Smooth muscle cell (in vitro differentiated cells): ENCODE measurements around the gene ACOT2. TPM values are rescaled to one million over a fixed set of nuclear protein-coding genes. Genes with fewer than 3 reads are reported as not detected.
"Not testable (repeated sequence)": the region's sequence is repeated elsewhere in the genome, so short reads cannot be mapped to it uniquely, and the experiment has no call there.

Source experiments
- DNase-seq: peaks from one replicate; lab custom pipeline; 2025; ENCODE audit not compliant: unreplicated experiment; lab: John Stamatoyannopoulos, UW
- H2AFZ ChIP-seq: fragments of 200-600 bp; sonication (generic); 2 replicates; pipeline ENCODE4 v1.6.0; 2016; ENCODE audit warnings: antibody characterized with exemption, low read depth, mild to moderate bottlenecking
- H3F3A ChIP-seq: fragments of 200-600 bp; sonication (generic); 2 replicates; pipeline ENCODE4 v1.6.0; 2017; ENCODE audit warnings: antibody characterized with exemption, low read depth
- H3K27ac ChIP-seq: fragments of 200-600 bp; sonication (generic); 2 replicates; pipeline ENCODE4 v1.5.1; 2016; ENCODE audit warnings: low read depth, mild to moderate bottlenecking
- H3K27me3 ChIP-seq: fragments of 200-600 bp; sonication (generic); 2 replicates; pipeline ENCODE4 v1.6.1; 2016; ENCODE audit warnings: low read depth, mild to moderate bottlenecking
- H3K36me3 ChIP-seq: fragments of 200-600 bp; sonication (generic); 2 replicates; pipeline ENCODE4 v1.5.1; 2016; ENCODE audit warnings: low read depth
- H3K4me1 ChIP-seq: fragments of 200-600 bp; sonication (generic); 2 replicates; pipeline ENCODE4 v1.5.1; 2016; ENCODE audit warnings: low read depth
- H3K4me2 ChIP-seq: fragments of 200-600 bp; sonication (generic); 2 replicates; pipeline ENCODE4 v1.6.0; 2016; ENCODE audit warnings: mild to moderate bottlenecking
- H3K4me3 ChIP-seq: fragments of 200-600 bp; sonication (generic); 2 replicates; pipeline ENCODE4 v1.5.1; 2016; ENCODE audit warnings: mild to moderate bottlenecking
- H3K79me2 ChIP-seq: fragments of 200-600 bp; sonication (generic); 2 replicates; pipeline ENCODE4 v1.6.0; 2016; ENCODE audit warnings: low read depth, mild to moderate bottlenecking
- H3K9ac ChIP-seq: fragments of 200-600 bp; sonication (generic); 2 replicates; pipeline ENCODE4 v1.6.0; 2016; ENCODE audit warnings: low read depth
- H3K9me3 ChIP-seq: fragments of 200-600 bp; sonication (generic); replicated peaks from 2 replicates; pipeline ENCODE4 v1.5.1; 2016; ENCODE audit warnings: low read depth
- H4K20me1 ChIP-seq: fragments of 200-600 bp; sonication (generic); 2 replicates; pipeline ENCODE4 v1.6.0; 2016; ENCODE audit warnings: low read depth
- WGBS: methylation state at CpG from one replicate; pipeline ENCODE4 v1.1.7; 2016; ENCODE audit warnings: low lambda C conversion rate; 5-methylcytosine and 5-hydroxymethylcytosine counted together
- polyA plus RNA-seq: library from polyadenylated mRNA; unstranded; fragments of >200 nt; fragmentation: Nextera tagmentation; extraction: Ambion mirVana; gene quantifications from 2 replicates; pipeline ENCODE4 v1.2.1, GENCODE V29; 2016
- total RNA-seq: library from RNA; depleted of rRNA; stranded (reverse); fragments of >200 nt; gene quantifications from 2 replicates; pipeline ENCODE4 v1.2.3, GENCODE V29; 2014
- TF ChIP-seq, protein P1 (sequence below): fragments of 200-600 bp; sonication (generic); IDR thresholded peaks from 2 replicates; pipeline ENCODE4 v1.5.1; 2017; ENCODE audit warnings: borderline replicate concordance, mild to moderate bottlenecking, antibody characterized with exemption; ENCODE audit not compliant: insufficient read depth, poor library complexity, severe bottlenecking

ACOT2 gene
- total and polyA plus RNA-seq, 2 experiments from 2014 or later = 14.7 to 20.5 TPM

DNA sequence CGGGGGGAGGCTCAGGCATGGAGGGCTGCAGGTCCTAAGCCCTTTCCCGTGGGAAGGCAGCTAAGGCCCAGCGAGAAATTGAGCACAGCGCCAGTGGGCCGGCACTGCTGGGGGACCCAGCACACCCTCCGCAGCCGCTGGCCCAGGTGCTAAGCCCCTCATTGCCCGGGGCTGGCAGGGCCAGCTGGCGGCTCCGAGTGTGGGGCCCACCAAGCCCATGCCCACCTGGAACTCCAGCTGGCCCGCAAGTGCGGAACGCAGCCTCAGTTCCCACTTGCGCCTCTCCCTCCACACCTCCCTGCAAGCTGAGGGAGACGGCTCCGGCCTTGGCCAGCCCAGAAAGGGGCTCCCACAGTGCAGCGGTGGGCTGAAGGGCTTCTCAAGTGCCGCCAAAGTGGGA, 2.6 kb upstream of the ACOT2 start:
- H4K20me1 ChIP-seq, H3K27me3 ChIP-seq, DNase-seq, H3K79me2 ChIP-seq, H3K4me1 ChIP-seq, H2AFZ ChIP-seq, H3K9me3 ChIP-seq, H3F3A ChIP-seq, H3K4me2 ChIP-seq, H3K27ac ChIP-seq, H3K9ac ChIP-seq, H3K4me3 ChIP-seq, H3K36me3 ChIP-seq: not testable (repeated sequence)
- WGBS = 87% methylated on average over 14 of the region's 18 CpGs

DNA sequence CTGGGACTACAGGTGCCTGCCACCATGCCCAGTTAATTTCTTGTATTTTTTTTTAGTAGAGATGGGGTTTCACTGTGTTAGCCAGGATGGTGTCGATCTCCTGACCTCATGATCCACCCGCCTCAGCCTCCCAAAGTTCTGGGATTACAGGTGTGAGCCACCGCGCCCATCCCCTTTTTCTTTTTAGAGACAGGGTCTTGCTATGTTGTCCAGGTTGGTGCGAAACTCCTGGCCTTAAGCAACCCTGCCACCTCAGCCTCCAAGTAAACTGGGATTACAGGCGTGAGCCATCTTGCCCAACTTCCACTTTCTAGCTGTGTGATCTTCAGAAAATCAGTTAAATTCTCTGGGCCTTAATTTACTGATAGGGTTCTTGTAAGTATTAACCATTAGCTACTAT, 2.1 kb upstream of the ACOT2 start:
- not testable (repeated sequence) for H3K4me3 ChIP-seq, H3K36me3 ChIP-seq, H3K79me2 ChIP-seq, DNase-seq, H4K20me1 ChIP-seq, H3K27me3 ChIP-seq, H3K4me1 ChIP-seq, H3K9me3 ChIP-seq, H3F3A ChIP-seq, H2AFZ ChIP-seq, H3K9ac ChIP-seq, H3K27ac ChIP-seq, H3K4me2 ChIP-seq
- WGBS = 94% methylated on average over 6 of the region's 6 CpGs

DNA sequence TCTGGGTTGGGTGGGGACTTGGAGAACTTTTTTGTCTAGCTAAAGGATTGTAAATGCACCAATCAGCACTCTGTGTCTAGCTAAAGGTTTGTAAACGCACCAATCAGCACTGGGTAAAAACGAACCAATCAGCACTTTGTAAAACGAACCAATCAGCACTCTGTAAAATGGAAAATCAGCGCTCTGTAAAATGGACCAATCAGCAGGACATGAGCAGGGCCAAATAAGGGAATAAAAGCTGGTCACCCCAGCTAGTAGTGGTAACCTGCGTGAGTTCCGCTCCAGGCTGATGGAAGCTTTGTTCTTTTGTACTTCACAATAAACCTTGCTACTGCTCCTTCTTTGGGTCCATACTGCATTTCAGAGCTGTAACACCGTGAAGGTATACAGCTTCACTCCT, 1.7 kb upstream of the ACOT2 start:
- TF ChIP-seq, protein P1, sequence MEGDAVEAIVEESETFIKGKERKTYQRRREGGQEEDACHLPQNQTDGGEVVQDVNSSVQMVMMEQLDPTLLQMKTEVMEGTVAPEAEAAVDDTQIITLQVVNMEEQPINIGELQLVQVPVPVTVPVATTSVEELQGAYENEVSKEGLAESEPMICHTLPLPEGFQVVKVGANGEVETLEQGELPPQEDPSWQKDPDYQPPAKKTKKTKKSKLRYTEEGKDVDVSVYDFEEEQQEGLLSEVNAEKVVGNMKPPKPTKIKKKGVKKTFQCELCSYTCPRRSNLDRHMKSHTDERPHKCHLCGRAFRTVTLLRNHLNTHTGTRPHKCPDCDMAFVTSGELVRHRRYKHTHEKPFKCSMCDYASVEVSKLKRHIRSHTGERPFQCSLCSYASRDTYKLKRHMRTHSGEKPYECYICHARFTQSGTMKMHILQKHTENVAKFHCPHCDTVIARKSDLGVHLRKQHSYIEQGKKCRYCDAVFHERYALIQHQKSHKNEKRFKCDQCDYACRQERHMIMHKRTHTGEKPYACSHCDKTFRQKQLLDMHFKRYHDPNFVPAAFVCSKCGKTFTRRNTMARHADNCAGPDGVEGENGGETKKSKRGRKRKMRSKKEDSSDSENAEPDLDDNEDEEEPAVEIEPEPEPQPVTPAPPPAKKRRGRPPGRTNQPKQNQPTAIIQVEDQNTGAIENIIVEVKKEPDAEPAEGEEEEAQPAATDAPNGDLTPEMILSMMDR = no peak
- no peak overlapping the region for H3K27ac ChIP-seq

DNA sequence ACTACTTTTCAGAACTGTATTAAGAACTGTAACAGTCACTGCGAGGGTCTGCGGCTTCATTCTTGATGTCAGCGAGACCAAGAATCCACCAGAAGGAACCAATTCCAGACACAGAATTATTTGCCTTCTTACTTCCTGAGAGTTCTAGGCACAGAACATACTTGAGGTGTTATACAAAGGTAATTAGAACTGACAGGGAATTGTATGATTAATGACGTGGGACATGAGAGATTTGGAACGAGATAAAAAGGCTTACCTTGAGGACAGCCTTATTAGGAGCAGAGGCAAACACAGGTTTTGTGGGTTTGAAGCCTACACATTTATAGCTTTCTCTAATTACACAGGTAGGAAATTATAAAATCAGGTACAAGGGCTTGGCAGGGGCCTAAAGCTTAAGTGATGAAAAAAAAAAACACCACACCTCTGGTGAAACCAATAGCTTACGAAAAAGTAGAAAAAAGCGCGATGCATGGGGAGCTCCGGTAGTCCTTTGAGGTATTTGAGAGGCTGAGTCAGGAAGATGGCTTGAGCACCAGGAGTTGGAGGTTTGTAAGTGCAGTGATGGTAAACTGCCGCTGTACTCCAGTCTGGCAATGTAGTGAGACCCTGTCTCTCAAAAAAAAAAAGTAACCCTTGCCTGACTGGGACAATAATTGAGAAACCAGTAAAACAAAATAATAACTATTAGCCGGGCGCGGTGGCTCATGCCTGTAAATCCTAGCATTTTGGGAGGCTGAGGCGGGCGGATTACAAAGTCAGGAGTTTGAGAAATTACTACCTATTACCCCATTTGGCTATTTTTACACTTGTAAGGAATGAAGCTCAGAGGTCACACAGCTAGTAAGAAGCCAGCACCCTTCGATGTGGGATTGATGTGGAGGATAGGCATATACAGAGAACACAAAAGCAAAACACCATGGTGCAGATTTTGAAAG, 795 bp upstream of the ACOT2 start:
- TF ChIP-seq, protein P1 = no peak
- 71% methylated on average over 16 of the region's 16 CpGs for WGBS
- Histone ChIP-seq H3K4me3 (peak overlapping the region; percentile 49), H3K27me3 (no peaks in the 10 kb centered on the region), H4K20me1 (peaks cover 5% of the 10 kb centered on the region), H3K27ac (peak overlapping the region; percentile 65), H3K79me2 (no peaks in the 10 kb centered on the region), H3K36me3 (no peaks in the 10 kb centered on the region), H2AFZ (peak overlapping the region; percentile 75), H3K4me2 (peak overlapping the region; percentile 85), H3K9ac (peak overlapping the region; percentile 86), H3F3A (peaks cover 8% of the 10 kb centered on the region), H3K9me3 (no peaks in the 10 kb centered on the region), H3K4me1 (peaks cover 7% of the 10 kb centered on the region)
- DNase-seq = no peak

More for the DNA sequence above, 1.7 kb upstream of the ACOT2 start:
- H3K9ac ChIP-seq = no peak overlapping the region
- no peaks in the 10 kb centered on the region for H3K27me3 ChIP-seq
- WGBS = 93% methylated on average over 7 of the region's 7 CpGs
- H4K20me1 ChIP-seq = peaks cover 5% of the 10 kb centered on the region
- no peaks in the 10 kb centered on the region for H3K79me2 ChIP-seq
- H3K4me3 ChIP-seq = peak overlapping the region; percentile 49
- H3K9me3 ChIP-seq = peaks cover 3% of the 10 kb centered on the region
- H2AFZ ChIP-seq = no peak overlapping the region
- H3K4me1 ChIP-seq = peaks cover 7% of the 10 kb centered on the region
- peaks cover 8% of the 10 kb centered on the region for H3F3A ChIP-seq
- no peak overlapping the region for H3K4me2 ChIP-seq
- H3K36me3 ChIP-seq = no peaks in the 10 kb centered on the region
- DNase-seq = no peak

DNA sequence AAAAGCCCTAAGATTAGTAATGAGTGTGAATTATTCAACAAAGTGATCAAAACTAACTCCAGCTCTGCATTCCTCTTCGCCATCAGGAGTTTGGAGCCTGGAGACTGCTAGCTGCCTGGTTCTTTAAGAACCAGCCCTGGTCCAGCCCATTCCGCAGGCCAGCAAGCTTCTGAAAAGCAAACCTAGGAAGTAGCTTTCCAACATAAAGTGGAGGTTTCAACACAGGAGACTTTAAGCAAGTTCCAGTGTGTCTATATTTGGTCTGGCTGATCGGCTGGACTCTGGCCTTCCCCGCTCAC, 178 bp upstream of the ACOT2 start:
- Histone ChIP-seq H3K27ac (peak overlapping the region; percentile 65), H2AFZ (peak overlapping the region; percentile 75), H3K4me2 (peak overlapping the region; percentile 85), H3K4me3 (peak overlapping the region; percentile 49), H3K9ac (peak overlapping the region; percentile 86)
- not testable (repeated sequence) for H3K9me3 ChIP-seq, H3F3A ChIP-seq, H3K36me3 ChIP-seq, H4K20me1 ChIP-seq, H3K27me3 ChIP-seq, H3K79me2 ChIP-seq, H3K4me1 ChIP-seq, DNase-seq
- WGBS = 26% methylated on average over 4 of the region's 4 CpGs
